Choroid plexus epithelial cell (primary cell): Measurements from ENCODE around the gene SGCA.

Experiments used
- DNase-seq: peaks from one replicate; pipeline ENCODE4 v3.0.0-alpha.2; 2010; ENCODE audit warnings: low read depth
- H3K4me3 ChIP-seq: 2 replicates; pipeline ENCODE4 v1.5.1; 2011; ENCODE audit warnings: low read depth, mild to moderate bottlenecking, control low read depth, low read length, moderate library complexity
- TF ChIP-seq, protein P1 (sequence below): conservative IDR thresholded peaks from 2 replicates; pipeline ENCODE4 v1.5.1; 2011; ENCODE audit warnings: low read depth, mild to moderate bottlenecking, control low read depth, inconsistent platforms, low read length, moderate library complexity

The SGCA gene

DNA sequence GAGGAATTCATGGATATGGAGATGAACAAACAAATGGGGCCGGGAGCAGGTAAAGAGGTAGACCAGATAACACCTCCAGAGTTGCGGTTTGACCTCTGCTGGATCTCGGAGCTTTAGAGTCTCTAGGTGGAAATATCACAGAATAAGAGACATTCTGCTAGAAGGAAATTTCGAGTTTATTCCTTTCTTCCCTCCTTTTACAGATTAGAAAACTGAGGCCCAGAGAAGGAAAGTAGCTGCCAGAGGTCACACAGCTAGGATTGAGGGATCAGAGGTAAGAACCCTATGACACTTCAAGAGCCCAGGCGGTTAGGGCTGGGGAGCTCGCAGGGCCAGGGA is 43.3 kb downstream of the SGCA start:
- TF ChIP-seq, protein P1, sequence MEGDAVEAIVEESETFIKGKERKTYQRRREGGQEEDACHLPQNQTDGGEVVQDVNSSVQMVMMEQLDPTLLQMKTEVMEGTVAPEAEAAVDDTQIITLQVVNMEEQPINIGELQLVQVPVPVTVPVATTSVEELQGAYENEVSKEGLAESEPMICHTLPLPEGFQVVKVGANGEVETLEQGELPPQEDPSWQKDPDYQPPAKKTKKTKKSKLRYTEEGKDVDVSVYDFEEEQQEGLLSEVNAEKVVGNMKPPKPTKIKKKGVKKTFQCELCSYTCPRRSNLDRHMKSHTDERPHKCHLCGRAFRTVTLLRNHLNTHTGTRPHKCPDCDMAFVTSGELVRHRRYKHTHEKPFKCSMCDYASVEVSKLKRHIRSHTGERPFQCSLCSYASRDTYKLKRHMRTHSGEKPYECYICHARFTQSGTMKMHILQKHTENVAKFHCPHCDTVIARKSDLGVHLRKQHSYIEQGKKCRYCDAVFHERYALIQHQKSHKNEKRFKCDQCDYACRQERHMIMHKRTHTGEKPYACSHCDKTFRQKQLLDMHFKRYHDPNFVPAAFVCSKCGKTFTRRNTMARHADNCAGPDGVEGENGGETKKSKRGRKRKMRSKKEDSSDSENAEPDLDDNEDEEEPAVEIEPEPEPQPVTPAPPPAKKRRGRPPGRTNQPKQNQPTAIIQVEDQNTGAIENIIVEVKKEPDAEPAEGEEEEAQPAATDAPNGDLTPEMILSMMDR = no peak
- DNase-seq = no peak
- H3K4me3 ChIP-seq = no peak overlapping the region

DNA sequence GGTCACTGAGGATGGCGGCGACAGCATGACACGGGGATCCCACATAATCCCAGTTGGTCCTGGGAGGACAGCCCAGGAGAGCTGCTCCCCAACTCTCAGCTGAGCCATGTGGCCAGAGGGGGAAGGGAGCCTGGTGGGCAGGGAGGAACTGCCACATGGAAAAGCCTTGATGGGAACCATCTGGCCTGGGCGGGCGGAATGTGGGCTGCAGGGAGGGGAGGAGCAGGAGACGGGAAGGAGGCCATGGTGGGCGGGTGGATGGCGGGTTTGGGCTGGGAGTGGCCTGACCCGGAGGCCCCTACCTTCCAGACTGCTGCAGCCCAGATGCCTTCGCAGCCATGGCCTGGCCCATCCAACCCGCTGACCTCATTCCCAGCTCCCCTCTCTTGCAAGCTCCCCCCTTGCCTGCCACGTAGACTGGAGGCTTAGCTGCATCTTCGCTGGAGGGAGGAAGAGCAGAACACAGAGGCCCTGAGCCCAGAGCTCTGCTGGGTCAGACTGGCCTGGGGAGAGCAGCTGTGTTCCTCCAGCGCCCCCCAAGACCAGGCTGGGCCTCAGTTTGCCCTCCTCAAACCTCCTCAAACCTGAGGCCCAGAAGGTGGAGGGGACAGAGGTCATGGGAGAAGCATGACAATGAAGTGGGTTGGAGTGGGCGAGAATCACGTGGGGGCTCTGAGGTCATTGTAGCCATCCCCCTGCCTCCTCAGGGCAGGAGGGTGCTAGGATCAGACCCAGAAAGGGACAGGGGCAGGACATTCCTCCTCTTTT is 43.9 kb downstream of the SGCA start:
- TF ChIP-seq, protein P1 = no peak
- peak overlapping the region; percentile 1 for H3K4me3 ChIP-seq
- DNase-seq = peak; percentile 98

DNA sequence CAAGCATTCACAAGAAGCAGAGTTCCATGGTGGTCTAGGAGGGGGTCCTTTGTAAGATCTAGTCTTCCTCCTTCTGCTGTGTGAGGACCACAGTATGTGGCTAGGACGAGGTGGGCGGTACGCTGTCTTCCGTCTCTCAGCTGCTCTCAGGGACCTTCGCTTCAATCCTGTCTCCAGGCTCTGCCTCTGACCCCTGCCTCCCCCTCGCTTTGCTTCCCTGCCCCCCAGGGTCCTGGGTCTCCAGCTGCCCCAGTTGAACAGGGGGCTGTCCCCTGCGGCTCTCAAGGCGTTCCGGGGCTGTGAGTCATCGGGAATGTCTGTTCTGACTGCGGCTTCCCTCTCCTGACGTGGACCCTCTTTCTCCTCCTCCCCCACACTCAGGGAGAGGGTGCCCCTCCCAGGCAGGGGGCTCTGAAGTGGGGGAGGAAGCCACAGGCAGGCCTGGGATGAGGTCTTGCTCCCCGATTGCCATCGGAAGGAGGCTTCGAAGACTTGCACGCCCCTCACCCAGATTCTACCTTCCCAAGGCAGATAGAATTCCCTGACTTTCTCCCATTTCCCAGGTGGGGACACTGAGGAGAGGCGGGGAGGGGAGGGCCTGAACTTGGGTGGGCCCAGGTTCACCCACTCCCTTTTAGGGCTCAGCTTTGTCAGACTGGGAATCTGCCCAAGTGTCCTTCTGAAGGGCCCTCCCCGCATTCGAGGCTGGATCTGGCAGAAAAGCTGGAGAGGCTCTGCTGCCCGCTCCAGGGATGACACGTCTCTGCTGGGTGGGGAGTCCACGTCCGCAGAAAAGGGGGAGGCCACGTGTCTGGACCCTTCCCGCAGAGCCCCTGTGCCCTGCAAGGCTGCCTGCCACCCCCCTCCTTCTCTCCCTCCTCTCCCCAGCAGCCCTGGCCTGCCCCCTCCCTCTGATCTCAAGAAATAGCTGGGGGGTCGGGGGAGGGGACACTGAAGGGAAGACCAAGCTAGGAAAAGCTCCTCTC is 44.7 kb downstream of the SGCA start:
- TF ChIP-seq, protein P1 = no peak
- peak; percentile 97 for DNase-seq
- peak overlapping the region; percentile 1 for H3K4me3 ChIP-seq

DNA sequence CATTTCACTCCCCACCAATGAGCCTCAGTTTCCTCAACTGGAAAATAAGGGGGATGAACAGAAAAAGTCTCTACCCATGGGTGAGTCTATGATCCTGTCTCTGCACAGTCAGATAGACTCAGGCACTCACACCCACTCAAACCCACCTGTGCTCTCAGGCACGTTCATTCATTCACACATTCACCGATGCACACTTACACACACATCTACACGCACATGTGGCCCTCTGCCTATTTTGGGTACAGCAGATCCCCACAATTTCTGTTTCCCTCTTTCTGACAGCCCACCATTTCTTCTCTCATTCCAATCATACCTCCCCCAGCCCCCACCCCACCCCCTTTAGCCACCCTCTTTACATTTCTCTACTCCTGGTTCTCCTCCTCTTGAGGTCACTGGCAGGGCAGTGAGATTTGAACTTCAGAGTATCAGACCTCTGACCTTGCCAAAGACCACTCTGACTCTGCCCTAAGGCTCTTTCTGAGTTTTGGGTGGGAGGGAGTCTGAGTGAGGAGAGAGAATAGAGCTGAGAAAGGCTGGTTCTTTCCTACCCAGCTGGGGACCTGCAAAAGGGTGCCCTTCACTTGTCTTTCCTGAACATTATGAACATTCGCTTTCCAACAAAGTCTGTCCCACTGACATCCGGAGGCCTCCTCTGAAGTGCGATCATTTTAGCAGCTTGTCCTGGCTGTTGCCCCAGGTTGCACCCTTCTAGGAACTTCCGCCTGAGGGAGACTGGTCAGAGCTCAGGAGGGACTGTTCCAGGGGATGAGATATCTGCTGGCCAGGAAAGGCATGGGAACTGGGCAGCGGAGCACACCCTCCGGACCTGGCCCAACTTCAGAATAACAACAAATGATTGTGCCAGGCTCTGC is 45.7 kb downstream of the SGCA start:
- TF ChIP-seq, protein P1 = no peak
- H3K4me3 ChIP-seq = no peak overlapping the region
- DNase-seq = no peak

DNA sequence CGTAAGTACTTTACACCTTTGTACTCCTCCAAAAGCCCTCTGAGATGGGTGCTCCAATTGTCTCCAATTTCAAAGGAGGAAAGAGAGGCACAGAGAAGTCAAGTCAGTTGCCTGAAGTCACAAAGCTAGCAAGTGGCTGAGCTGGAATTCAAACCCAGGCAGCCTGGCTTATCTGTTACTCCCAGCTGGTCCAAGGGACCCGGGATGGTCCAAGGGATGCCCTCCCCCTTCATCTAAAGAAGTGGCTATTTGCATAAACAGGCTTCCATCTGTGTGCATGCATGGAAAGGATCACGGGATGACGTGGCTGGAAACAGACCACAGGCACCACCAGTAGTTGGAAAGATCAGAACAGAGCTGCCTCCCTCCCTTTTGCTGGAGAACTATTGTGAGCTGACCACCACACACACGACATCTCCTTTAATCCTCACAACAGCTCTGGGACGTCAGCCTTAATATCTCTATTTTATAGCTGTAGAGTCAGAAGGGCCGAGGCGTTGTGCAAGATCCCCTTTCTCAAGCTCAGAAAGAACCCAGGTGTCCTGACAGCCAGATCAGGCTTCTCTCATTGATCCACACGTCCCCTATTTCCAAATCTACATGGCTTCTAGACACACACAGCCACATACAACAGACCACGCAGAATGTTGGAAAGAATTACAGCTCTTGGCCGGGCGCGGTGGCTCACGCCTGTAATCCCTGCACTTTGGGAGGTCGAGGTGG is 46.5 kb downstream of the SGCA start:
- peak; percentile 59 for DNase-seq
- H3K4me3 ChIP-seq = no peak overlapping the region
- TF ChIP-seq, protein P1 = no peak
